ENCODE data around the gene TPSD1.
"Not testable (repeated sequence)": the region's sequence is repeated elsewhere in the genome, so short reads cannot be mapped to it uniquely, and the experiment has no call there.

The TPSD1 gene

GRCh38 chr16:1255276-1256122, at the start of gene TPSD1:
TSS of gene TPSD1 (plus strand) at chr16:1256069. CDS start at chr16:1256281, 212 bp downstream.
- not testable (repeated sequence) for DNase-seq

GRCh38 chr16:1206326-1206725, 49.5 kb upstream of the TPSD1 start:
- DNase-seq: no peak

- no peak for DNase-seq
Observed at GRCh38 chr16:1206786-1207185, 49.1 kb upstream of the TPSD1 start.

GRCh38 chr16:1208239-1208830, 47.5 kb upstream of the TPSD1 start:
- no peak for DNase-seq

- no peak for DNase-seq
Observed at GRCh38 chr16:1209081-1209480, 46.8 kb upstream of the TPSD1 start.

- DNase-seq: no peak
Observed at GRCh38 chr16:1210461-1210860, 45.4 kb upstream of the TPSD1 start.

GRCh38 chr16:1211451-1212268, 44.2 kb upstream of the TPSD1 start:
- DNase-seq: no peak

- DNase-seq: no peak
Observed at GRCh38 chr16:1212616-1213194, 43.2 kb upstream of the TPSD1 start.

GRCh38 chr16:1213231-1213630, 42.6 kb upstream of the TPSD1 start:
- no peak for DNase-seq

GRCh38 chr16:1213796-1214372, 42.0 kb upstream of the TPSD1 start:
- no peak for DNase-seq

- no peak for DNase-seq
Observed at GRCh38 chr16:1214719-1215118, 41.1 kb upstream of the TPSD1 start.

- DNase-seq: no peak
Observed at GRCh38 chr16:1215574-1216295, 40.1 kb upstream of the TPSD1 start.

GRCh38 chr16:1216296-1216619, 39.6 kb upstream of the TPSD1 start:
- DNase-seq: no peak

- DNase-seq: no peak
Observed at GRCh38 chr16:1216681-1217400, 39.0 kb upstream of the TPSD1 start.

GRCh38 chr16:1217526-1217925, 38.3 kb upstream of the TPSD1 start:
- no peak for DNase-seq

- DNase-seq: no peak
Observed at GRCh38 chr16:1218061-1218929, 37.6 kb upstream of the TPSD1 start.

GRCh38 chr16:1218930-1219611, 36.8 kb upstream of the TPSD1 start:
- DNase-seq: no peak

GRCh38 chr16:1220098-1220728, 35.7 kb upstream of the TPSD1 start:
- DNase-seq: no peak

- DNase-seq: no peak
Observed at GRCh38 chr16:1220841-1221627, 34.8 kb upstream of the TPSD1 start.

Data from SHP77 (cell line).